Measurements from ENCODE around the gene SLCO3A1. TPM values are rescaled to one million over a fixed set of nuclear protein-coding genes. Genes with fewer than 3 reads are reported as not detected.

SLCO3A1 gene
- total RNA-seq, 1 donor from 2014 or later, result 42.5 TPM

GRCh38 chr15:91857772-91858171 lies 4.3 kb downstream of the SLCO3A1 start:
- DNase-seq (no peak), ATAC-seq (no peak)
- Histone ChIP-seq H3K36me3 (no peaks in the 10 kb centered on the region), H3K9me3 (no peaks in the 10 kb centered on the region), H3K4me1 (peaks cover 80% of the 10 kb centered on the region), H3K27ac (no peak overlapping the region), H3K4me3 (no peak overlapping the region), H3K27me3 (ENCODE audit: low read depth) (no peaks in the 10 kb centered on the region)
- TF ChIP-seq CTCF (IDR thresholded peaks at IDR 0.05), result no peak
- intact Hi-C loops (cut with DNase I), result no loop called here

- DNase-seq (no peak), ATAC-seq (no peak)
- H3K9me3 ChIP-seq, result no peaks in the 10 kb centered on the region
- no peaks in the 10 kb centered on the region for H3K27me3 ChIP-seq (ENCODE audit: low read depth)
- no peak overlapping the region for H3K4me3 ChIP-seq
- no peaks in the 10 kb centered on the region for H3K36me3 ChIP-seq
- intact Hi-C loops (cut with DNase I), result no loop called here
- no peak overlapping the region for H3K27ac ChIP-seq
- TF ChIP-seq CTCF (IDR thresholded peaks at IDR 0.05), result no peak
- H3K4me1 ChIP-seq, result peaks cover 95% of the 10 kb centered on the region
These were observed 7.0 kb downstream of the SLCO3A1 start for GRCh38 chr15:91860498-91860897.

- ATAC-seq, result peak; percentile 73 to 79
- H3K27ac ChIP-seq, result peak overlapping the region; percentile 20
- no peak for DNase-seq
These were observed 7.7 kb downstream of the SLCO3A1 start for GRCh38 chr15:91861223-91861622.

GRCh38 chr15:91862891-91863504 lies 9.5 kb downstream of the SLCO3A1 start:
- TF ChIP-seq CTCF (IDR thresholded peaks at IDR 0.05), result no peak
- Histone ChIP-seq H3K36me3 (no peaks in the 10 kb centered on the region), H3K4me3 (no peak overlapping the region), H3K27me3 (ENCODE audit: low read depth) (no peaks in the 10 kb centered on the region), H3K9me3 (no peaks in the 10 kb centered on the region), H3K27ac (no peak overlapping the region), H3K4me1 (peaks cover 98% of the 10 kb centered on the region)
- intact Hi-C loops (cut with DNase I), result no loop called here
- DNase-seq (no peak), ATAC-seq (no peak)

More at GRCh38 chr15:91861223-91861622, 7.7 kb downstream of the SLCO3A1 start:
- intact Hi-C loops (cut with DNase I), result no loop called here
- Histone ChIP-seq H3K4me1 (peaks cover 95% of the 10 kb centered on the region), H3K9me3 (no peaks in the 10 kb centered on the region), H3K4me3 (no peak overlapping the region), H3K27me3 (ENCODE audit: low read depth) (no peaks in the 10 kb centered on the region), H3K36me3 (no peaks in the 10 kb centered on the region)
- TF ChIP-seq CTCF (IDR thresholded peaks at IDR 0.05), result no peak

GRCh38 chr15:91863621-91864255 lies 10.2 kb downstream of the SLCO3A1 start:
- Histone ChIP-seq H3K9me3 (no peaks in the 10 kb centered on the region), H3K36me3 (no peaks in the 10 kb centered on the region), H3K4me1 (peaks cover 99% of the 10 kb centered on the region), H3K27me3 (ENCODE audit: low read depth) (no peaks in the 10 kb centered on the region), H3K4me3 (no peak overlapping the region), H3K27ac (no peak overlapping the region)
- no peak for TF ChIP-seq CTCF (IDR thresholded peaks at IDR 0.05)
- DNase-seq, result no peak
- intact Hi-C loops (cut with DNase I), result no loop called here
- no peak for ATAC-seq
